Measurements from ENCODE around the gene KLHL12.
"Not testable (repeated sequence)": the region's sequence is repeated elsewhere in the genome, so short reads cannot be mapped to it uniquely, and the experiment has no call there.

The KLHL12 gene

DNA sequence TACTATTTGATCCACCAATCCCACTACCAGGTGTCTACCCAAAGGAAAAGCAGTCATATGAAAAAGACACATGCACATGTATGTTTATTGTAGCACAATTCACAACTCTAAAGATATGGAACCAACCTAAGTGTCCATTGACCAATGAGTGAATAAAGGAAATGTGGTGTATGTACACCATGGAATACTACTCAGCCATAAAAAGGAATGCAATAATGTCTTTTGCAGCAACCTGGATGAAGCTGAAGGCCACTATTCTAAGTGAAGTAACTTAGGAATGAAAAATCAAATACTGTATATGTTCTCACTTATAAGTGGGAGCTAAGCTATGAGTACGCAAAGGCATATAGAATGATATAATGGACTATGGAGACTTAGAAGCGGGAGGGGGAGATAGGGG, 18.4 kb upstream of the KLHL12 start:
- no peak for DNase-seq

DNA sequence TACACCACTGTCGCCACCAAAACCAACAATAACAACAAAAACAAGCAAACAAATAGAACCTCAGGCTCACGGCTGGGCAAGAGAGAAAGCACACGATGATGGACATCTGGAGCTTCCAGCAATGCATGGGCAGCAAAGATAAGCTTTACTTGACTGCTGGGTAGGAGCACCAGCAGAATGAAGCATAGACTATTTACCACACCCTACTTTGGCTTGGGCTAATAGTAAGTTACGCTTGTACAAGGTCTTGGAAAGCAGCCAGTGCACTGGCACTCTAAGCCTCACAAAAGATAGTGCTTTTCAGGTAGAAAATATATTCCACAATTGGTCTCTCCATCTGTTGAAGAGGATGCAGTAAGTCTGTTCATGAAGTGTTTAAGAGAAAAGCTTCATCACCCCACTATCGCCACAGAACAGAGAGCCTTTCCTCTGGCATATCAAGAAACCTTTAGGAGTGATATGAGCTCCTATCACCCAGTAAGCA, 17.4 kb upstream of the KLHL12 start:
- DNase-seq: no peak

DNA sequence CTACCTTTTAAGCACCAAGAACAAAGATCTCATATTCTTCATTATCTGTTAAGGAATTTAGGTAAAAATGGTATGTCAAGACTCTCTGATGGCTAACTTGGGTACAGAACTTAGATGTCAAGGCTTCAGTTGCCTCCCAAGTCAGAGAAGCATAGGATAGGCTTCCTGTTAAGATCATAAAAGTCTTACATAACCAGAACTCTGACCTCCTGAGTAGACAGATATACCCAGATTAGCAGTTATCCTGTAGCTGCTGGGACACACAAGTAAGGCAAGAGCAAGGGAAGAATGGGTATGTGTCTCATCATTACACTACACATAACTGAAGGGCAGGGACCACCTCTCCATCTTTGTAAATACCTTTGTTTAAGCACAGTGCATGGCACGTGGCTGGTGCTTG, 15.4 kb upstream of the KLHL12 start:
- no peak for DNase-seq

DNA sequence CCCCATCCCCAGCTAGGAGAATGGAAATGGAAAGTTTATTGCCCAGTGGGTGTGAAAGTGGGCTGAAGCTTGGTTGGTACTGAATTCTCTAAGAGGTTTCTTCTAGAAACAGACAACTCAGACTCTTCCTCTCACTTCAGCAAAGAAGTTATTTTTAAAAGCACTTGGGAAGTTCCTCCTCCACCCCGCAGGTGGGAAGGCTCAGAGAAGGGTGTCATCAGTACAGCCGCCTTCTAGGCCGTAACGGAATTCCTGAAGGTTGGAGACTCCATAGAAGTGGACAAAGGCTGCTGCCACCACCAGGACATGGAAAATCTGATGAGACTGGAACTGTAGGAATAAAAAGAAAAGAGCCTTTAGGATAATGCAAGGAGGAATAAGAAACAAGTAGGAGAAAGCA, 14.3 kb upstream of the KLHL12 start:
- DNase-seq: no peak

DNA sequence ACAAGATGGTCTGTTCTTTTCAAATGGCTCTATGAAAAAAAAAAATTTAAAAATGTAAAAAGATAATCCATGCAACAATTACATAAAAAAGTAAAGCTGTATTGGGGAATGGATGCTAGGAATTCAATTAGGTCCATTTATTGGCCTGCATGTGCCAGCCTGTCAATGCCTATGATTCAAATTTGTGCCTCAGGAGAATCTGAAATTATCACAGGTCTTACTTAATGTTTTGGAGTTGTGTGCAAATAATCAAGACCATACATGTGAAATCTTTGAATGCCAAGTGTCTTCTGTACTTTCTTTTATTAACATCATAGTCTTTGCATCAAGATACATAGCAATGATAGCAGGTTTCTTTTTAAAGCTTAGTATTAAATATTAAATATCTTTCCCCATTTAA, 13.5 kb upstream of the KLHL12 start:
- no peak for DNase-seq

DNA sequence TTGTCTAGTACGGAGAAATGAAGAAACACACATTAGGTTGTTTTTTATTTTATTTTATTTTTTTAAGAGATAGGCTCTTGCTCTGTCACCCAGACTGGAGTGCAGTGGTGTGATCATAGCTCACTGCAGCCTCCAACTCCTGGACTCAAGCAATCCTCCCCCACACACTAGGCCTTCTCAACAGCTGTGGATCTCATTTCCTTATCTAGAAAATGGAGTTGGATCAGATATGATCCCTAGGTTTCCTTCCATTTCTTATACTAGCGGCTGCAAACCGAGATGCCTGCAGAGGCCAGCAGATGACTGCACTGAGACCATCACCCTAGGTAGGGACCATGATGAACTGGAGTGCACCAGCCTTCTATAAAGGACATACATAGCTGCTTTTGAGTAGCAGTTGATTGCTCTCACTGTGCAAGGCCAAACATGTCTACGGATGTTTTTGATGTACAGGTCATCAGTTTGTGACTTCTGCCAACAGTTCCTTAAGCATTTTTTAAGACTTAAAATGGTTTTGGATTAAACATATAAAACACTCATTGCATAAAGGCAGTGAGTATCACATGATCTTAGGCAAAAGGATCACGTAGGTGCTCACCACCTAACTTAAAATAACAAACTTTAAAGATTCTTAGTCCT, 11.4 kb upstream of the KLHL12 start:
- DNase-seq: peak; percentile 60

DNA sequence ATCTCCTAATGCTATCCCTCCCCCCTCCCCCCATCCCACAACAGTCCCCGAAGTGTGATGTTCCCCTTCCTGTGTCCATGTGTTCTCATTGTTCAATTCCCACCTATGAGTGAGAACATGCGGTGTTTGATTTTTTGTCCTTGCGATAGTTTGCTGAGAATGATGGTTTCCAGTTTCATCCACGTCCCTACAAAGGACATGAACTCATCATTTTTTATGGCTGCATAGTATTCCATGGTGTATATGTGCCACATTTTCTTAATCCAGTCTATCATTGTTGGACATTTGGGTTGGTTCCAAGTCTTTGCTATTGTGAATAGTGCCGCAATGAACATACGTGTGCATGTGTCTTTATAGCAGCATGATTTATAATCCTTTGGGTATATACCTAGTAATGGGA, 9.4 kb upstream of the KLHL12 start:
- not testable (repeated sequence) for DNase-seq

DNA sequence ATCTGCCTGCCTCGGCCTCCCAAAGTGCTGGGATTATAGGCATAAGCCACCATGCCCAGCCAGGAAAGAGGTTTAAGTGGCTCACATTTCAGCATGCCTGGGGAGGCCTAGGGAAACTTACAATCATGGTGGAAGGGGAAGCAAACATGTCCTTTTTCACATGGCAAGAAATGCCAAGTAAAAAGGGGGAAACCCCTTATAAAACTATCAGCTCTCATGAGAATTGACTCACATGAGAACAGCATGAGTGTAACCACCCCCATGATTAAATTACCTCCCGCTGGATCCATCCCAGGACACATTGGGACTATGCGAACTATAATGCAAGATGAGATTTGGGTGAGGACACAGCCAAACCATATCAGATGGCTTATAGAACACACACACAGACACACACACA, 8.8 kb upstream of the KLHL12 start:
- DNase-seq: no peak

DNA sequence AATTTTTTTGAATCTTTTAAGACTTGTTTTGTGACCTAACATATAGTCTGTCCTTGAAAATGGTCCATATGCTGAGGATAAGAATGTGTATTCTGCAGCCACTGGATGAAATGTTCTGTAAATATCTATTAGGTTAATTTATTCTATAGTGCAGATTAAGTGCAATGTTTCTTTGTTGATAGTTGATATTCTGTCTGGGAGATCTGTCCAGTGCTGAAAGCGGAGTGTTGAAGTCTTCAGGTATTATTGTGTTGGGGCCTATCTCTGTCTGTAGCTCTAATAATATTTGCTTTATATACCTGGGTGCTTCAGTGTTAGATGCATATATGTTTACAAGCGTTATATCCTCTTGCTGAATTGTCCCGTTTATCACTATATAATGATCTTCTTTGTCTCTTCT, 7.7 kb upstream of the KLHL12 start:
- DNase-seq: no peak

DNA sequence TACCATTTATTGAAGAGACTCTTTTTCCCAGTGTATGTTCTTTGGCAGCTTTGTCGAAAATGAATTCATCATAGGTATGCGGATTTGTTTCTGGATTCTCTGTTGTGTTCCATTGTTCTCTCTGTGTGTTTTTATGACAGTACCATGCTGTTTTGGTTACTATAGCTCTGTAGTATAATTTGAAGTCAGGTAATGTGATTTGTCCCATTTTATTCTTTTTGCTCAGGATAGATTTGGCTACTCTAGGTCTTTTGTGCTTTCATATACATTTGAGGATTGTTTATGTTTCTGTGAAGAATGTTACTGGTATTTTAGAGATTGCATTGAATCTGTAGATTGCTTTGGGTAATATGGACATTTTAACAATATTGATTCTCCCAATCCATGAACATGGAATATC, 5.4 kb upstream of the KLHL12 start:
- DNase-seq: no peak

DNA sequence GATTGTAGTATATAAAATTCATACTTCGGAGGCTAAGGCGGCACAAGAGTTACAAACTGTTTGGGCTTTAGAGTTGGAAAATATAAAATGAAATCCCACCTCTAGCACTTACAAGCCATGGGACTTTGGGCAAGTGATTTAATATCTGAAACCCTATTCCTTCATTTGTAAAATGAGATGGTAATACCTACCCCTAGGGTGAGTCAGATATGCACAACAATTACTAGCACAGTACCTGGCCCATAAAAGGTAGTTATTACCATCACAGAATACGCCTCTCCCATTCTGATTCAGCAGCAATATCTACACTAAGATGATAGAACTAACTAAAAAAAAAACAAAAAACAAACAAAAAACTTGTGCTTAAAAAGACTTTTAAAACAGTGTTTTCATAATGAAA, 3.5 kb downstream of the KLHL12 start:
- DNase-seq: no peak

DNA sequence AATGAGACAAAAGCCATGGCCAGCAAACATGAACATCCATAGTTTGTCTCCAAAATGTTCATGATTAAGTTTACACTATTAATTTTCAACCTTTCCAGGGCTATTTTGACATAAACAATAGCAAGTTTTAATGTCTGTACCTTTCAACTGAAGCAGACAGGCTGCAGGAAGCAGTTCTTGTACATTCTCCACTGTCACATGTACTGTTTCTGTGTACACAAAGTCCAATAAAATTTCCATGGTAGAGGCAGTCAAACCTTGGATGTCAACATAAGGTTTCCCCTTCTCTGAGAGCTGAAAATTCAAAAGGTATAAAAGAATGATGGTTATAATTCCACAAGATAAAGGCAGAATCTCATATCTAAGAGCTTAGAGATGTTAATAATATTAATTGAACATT, 7.4 kb downstream of the KLHL12 start:
- DNase-seq: no peak

DNA sequence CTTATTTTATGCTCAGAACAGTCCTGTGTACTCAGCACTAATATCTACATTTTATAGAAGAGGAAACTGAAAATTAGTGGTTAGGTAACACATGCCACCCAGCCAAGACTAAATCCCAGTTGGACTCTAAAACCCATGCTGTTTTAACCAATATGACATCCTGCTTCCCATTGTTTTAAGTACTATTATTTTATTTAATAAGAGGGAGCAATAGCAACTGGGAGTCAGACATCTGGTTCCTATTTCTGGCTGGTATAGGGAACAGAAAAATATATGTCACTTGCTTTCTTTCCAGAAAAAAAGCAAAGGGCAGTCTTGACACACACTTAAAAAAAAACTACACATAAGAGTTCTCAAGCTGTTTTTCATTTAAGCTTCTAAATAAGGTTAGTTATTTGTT, 11.9 kb downstream of the KLHL12 start:
- no peak for DNase-seq

DNA sequence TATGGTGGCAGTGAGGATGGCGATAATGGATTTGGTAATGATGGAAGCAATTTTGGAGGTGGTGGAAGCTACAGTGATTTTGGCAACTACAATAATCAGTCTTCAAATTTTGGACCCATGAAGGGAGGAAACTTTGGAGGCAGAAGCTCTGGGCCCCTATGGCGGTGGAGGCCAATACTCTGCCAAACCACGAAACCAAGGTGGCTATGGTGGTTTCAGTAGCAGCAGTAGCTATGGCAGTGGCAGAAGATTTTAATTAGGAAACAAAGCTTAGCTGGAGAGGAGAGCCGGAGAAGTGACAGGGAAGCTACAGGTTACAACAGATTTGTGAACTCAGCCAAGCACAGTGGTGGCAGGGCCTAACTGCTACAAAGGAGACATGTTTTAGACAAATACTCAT, 14.6 kb downstream of the KLHL12 start:
- DNase-seq: not testable (repeated sequence)

DNA sequence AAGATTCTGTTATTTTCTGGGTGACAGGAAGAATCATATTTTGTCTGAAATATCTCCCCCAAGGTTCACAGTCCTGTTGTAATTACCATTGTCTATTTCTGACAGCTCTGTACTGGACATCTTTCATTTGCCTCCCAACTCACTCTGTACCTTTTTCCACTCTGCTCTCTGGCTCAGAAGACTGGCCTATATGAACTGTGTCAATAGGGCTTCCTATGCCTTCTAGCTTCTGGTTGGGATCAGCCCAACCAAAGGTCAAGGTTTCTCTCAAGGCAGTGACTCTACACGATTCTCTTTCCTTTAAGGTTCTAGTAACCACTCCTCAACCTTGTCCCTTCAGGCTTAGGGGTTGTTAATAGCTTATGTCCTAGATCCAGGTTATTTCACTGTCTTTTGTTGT, 17.5 kb downstream of the KLHL12 start:
- no peak for DNase-seq

DNA sequence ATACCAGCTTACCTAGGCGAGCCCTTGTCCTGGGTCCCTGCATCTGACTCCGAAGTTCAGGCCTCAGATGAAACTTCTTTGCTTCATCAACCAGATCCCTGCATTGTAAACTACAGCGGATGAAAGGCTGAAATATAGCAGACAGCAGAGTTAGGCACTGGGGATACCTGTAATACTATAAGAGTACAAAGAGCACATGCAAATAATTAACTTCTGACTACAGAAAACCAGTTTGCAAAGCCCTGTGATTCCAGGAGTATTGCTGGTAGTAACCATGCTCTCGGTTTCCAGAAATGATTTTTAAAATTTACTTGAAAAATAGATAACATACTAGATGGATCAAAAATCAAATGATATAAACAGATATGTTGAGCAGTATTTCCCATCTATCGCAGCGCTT, 18.0 kb downstream of the KLHL12 start:
- DNase-seq: no peak

DNA sequence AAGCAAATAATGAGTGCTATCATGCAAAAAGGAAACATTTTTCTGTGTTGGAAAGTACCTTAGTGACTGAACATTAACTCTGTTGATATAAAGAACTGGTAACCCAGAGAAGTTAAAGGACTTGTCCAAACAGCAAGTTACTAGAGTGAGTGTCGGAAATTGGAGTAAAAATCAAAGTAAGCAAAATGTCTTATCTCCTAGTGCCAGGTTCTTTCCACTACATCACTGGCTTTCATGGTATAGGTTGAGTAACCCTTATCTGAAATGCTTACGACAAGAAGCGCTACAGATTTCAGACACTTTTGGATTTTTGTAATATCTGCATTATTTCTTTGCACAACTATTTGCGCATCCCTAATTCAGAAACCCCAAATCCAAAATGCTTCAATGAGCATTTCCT, 21.7 kb downstream of the KLHL12 start:
- DNase-seq: no peak

DNA sequence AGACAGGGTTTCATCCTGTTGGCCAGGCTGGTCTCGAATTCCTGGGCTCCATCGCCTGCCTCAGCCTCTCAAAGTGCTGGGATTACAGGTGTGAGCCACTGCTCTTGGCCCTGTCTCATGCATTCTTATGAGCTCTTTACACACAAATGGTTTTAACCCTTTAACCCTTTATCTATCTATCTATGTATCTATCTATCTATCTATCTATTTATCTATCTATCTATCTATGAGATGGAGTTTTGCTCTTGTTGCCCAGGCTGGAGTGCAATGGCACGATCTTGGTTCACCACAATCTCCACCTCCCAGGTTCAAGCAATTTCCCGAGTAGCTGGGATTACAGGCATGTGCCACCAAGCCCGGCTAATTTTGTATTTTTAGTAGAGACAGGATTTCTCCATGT, 23.2 kb downstream of the KLHL12 start:
- not testable (repeated sequence) for DNase-seq

DNA sequence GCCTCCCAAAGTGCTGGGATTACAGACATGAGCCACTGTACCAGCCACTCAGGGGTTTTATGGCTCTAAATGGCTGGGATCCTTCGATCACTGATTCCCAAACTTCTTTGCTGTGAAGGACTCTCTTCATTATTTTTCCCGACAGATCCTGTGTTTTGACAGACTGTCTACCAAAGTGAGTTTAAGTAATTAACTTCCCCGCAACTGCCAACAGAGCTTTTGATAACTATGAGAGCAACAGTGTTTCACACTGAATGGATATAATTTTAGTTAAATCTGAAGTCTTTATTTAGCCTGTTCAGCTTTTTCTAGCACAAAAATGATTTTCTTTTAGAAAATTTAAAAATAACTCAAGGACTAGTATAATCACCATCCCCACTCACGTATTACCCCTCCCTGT, 25.5 kb downstream of the KLHL12 start:
- DNase-seq: no peak

DNA sequence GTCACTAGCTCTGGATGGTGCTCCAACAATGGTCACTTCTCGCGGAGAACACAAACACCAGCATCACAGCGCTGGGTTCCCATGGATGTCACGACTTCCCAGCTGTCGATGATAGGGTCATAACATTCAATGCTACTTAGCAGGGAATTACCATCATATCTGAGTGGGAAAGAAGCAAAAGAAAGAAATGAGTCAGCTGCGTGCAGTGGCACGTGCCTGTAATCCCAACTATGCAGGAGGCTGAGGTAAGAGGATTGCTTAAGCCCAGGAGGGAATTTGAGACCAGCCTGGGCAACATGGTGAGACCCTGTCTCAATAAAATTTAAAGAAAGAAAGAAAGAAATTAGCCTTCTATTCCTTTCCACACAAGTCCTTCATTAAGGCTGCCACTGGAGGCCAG, 34.5 kb downstream of the KLHL12 start:
- DNase-seq: no peak

DNA sequence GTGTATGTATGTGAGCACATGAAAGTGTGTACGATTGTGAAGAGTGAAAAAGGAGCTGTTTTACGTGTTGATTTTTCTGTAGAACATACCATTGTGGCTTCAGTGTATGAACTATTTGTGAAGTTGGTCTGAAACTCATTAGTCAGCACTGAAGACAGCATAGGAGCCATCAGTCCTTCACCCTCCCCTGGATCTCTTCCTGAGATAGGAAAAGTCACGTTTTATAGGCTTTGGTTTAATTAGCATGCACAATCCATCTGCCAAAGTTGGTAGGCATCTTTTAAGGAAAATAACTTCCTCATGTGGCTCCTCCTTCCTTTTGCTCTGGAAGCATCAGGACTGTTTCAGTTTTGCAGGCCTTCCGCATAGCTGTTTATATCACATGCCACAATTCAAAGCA, 36.6 kb downstream of the KLHL12 start:
- DNase-seq: no peak

DNA sequence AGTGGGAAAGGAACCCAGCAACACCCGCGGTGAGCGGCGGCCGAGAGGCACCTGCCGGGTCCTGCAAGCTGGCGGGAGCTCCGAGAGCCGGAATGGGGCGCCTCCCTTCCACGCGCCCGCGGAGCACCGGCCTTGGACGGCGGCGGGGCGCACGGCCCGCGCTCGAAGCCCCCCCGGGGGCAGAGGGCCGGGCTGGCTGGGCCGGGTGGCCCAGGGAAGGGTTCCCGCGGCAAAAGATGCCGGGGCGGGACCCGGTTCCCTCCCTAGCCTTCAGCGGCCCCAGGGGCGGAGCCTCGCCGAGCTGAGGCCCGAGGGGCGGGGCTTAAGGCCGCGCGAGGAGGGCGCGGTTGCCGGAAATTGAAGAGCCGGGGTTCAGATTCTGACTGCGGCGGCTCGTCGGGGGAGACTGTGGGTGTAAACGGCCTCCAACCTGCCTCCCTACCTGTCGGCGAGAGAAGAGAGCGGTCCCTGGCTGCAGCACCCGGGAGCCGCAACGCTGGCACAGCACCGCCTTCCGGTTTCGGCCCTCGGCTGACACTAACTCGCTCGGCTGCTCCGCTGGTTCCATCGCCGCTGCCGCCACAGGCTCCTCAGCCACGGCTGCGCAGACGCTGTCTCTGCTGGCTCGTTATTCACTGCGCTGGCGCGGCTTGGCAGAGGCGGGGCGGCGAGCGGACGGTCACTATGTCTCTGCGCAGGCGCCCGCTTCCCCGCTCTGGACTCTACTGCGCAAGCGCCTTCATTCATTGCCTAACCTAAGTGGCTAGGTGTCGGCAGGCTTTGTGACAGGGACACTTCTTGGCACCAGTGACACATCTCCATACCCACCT, 38.3 kb downstream of the KLHL12 start, which contains the start of gene RABIF:
Gene RABIF, minus strand, starts transcription at position 619 of the 830 bp plus-strand sequence. Its CDS starts 51 bp downstream, at position 568.
- peak; percentile 99 for DNase-seq

DNA sequence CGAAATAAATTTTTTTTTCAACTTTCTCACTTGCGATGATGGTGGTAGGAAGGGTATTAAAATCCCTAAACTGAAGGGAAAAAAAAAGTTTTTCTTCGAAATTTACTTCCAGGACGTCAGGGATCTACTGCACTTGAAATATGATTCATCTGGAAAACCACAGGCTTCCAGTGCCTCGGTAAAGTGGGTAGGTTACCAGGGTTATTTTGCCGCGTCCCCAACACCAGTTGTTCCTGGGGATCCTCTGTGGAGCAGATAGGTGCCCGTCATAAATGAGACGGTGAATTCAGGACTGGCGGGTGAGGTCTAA, 38.9 kb downstream of the KLHL12 start:
- DNase-seq: no peak

DNA sequence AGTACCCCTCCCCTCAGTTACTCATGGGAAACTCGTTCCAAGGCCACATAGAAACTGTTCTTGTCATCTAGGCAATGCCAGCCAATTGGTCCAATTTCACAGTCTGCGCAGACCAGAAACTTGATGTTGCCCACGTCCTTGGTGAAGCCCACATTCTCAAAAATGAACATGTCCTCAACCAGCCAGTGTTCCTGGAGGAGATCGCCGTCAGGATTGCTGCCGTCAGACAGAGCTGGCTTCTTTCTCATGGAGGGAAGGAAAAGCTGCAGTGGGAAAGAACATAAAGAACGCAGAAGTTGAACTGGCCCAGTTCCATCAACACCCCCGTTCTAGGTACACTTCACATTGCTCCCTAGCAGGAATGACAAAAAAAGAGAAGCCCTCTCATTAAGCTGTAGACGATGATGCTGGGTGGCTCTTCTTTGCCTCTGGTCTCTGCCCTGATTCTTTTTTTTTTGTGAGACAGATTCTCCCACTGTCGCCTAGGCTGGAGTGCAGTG, 46.0 kb downstream of the KLHL12 start:
- no peak for DNase-seq

DNA sequence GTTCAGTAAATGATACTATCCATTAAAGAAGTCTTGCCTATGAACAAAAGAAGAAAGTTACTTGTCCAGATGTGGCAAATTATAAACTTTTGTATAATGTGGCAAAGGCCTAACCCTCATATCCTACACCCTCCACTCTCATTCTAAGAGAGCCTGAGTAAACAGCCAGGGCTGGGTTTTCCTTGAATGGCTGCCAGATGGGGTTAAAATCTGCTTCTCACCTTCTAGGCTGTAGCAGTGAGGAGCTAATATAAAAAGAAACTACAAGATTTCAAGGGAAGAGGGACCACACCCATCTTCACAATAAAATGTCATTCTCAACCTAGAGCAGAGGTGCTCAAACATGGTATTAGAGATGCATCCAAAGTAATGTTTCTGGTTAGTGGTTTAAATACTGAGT, 47.0 kb downstream of the KLHL12 start:
- no peak for DNase-seq

Data from NCI-H82 (cell line).